ENCODE results near the gene LIMA1. TPM values are rescaled to one million over a fixed set of nuclear protein-coding genes. Genes with fewer than 3 reads are reported as not detected.
"Not testable (repeated sequence)": the region's sequence is repeated elsewhere in the genome, so short reads cannot be mapped to it uniquely, and the experiment has no call there.

Gene LIMA1
- total and polyA plus RNA-seq, 2 experiments from 2014 or later, result 8.9 to 12.6 TPM

DNA sequence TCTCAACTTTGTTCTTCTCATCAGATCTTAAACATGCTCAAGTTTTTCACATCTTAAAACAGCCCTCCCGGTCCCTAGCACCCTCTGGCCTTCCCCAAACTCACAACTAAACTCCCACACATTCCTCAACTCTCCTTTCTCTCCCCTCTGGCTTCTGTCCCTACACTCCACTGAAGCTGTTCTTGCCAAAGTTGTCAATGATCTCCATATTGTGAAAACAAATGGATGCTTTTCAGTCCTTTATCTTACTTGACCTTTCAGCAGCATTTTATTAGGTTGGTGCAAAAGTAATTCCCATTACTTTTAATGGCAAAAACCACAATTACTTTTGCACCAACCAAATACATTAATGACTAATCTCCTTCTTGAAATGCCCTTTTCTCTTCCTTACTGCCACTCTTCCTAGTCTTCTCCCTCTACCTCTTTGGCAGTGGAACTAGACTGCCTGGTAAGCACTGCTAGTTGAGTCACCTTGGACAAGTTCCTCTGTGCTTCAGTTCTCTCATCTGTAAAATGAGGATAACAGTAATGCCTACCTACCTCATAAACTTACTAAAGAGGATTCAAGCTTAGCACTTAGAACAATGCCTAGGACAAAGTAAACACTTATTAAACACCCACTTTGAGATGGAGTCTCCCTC is 132.2 kb downstream of the LIMA1 start:
- Histone ChIP-seq H3K4me1 (ENCODE audit: low read depth) (no peaks in the 10 kb centered on the region), H3K4me3 (no peak overlapping the region), H3K36me3 (no peaks in the 10 kb centered on the region), H3K27ac (peak overlapping the region; percentile 2), H3K27me3 (no peaks in the 10 kb centered on the region), H3K9me3 (ENCODE audit: low read depth) (no peaks in the 10 kb centered on the region)
- peak in 1 of 2 donors; percentile 71 for DNase-seq (ENCODE audit: low read depth in 1 of 2, low spot score in 1 of 2)
- TF ChIP-seq, protein P1, sequence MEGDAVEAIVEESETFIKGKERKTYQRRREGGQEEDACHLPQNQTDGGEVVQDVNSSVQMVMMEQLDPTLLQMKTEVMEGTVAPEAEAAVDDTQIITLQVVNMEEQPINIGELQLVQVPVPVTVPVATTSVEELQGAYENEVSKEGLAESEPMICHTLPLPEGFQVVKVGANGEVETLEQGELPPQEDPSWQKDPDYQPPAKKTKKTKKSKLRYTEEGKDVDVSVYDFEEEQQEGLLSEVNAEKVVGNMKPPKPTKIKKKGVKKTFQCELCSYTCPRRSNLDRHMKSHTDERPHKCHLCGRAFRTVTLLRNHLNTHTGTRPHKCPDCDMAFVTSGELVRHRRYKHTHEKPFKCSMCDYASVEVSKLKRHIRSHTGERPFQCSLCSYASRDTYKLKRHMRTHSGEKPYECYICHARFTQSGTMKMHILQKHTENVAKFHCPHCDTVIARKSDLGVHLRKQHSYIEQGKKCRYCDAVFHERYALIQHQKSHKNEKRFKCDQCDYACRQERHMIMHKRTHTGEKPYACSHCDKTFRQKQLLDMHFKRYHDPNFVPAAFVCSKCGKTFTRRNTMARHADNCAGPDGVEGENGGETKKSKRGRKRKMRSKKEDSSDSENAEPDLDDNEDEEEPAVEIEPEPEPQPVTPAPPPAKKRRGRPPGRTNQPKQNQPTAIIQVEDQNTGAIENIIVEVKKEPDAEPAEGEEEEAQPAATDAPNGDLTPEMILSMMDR (IDR thresholded peaks at IDR 0.05; ENCODE audit: low read depth, low read length), result no peak

DNA sequence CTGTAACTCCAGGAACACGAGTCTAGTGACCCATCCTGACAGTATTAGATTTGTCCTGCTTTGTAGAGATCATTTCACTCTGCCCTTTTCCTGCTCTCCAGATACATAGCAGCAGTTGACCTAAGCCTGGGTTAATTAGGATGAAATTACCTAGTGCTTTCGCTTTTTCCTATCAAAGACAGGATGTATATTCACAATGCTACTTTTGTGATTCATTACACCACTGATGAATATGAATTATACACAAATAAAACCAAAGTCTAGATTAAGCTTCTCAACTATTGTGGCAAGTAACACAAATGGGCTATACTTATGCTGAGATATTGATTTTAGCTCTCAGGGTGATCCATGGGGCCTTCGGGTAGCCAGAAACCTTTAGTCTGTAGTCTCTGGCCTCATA is 134.0 kb downstream of the LIMA1 start:
- Histone ChIP-seq H3K4me1 (ENCODE audit: low read depth) (no peaks in the 10 kb centered on the region), H3K36me3 (no peaks in the 10 kb centered on the region), H3K4me3 (no peak overlapping the region), H3K27me3 (no peaks in the 10 kb centered on the region), H3K9me3 (ENCODE audit: low read depth) (no peaks in the 10 kb centered on the region), H3K27ac (peak overlapping the region; percentile 34)
- TF ChIP-seq, protein P1 (IDR thresholded peaks at IDR 0.05; ENCODE audit: low read depth, low read length), result no peak
- DNase-seq (ENCODE audit: low read depth in 1 of 2, low spot score in 1 of 2), result no peak

DNA sequence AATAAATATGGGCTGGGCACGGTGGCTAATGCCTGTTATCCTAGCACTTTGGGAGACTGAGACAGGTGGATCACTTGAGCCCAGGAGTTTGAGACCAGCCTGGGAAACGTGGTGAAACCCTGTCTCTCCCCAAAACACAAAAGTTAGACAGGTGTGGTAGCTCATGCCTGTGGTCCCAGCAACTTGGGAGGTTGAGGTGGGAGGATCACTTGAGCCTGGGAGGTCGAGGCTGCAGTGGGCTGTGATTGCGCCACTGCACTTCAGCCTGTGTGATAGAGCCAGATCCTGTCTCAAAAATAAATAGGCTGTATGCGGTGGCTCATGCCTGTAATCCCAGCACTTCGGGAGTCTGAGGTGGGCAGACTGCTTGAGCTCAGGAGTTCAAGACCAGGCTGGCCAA is 135.3 kb downstream of the LIMA1 start:
- not testable (repeated sequence) for H3K4me1 ChIP-seq (ENCODE audit: low read depth); H3K27ac ChIP-seq; H3K9me3 ChIP-seq (ENCODE audit: low read depth); DNase-seq (ENCODE audit: low read depth in 1 of 2, low spot score in 1 of 2); H3K27me3 ChIP-seq; H3K36me3 ChIP-seq; H3K4me3 ChIP-seq

DNA sequence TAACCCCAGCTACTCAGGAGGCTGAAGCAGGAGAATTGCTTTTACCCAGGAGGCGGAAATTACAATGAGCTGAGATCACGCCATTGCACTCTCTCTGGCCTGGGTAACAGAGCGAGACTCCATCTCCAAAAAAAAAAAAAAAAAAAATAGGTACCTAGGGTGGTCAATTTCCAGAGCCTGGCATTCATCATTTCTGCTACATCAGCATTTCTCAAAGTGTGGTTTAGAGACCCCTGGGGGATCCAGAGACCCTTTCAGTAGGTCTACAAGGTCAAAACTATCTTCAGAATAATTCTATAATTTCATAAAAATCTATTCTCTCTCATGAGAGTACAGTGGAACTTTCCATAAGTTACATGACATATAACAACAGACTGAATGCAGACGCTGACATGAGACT is 136.0 kb downstream of the LIMA1 start:
- DNase-seq (ENCODE audit: low read depth in 1 of 2, low spot score in 1 of 2), result no peak
- no peaks in the 10 kb centered on the region for H3K36me3 ChIP-seq
- no peak overlapping the region for H3K27ac ChIP-seq
- no peaks in the 10 kb centered on the region for H3K9me3 ChIP-seq (ENCODE audit: low read depth)
- TF ChIP-seq, protein P1 (IDR thresholded peaks at IDR 0.05; ENCODE audit: low read depth, low read length), result no peak
- H3K4me3 ChIP-seq, result no peak overlapping the region
- no peaks in the 10 kb centered on the region for H3K27me3 ChIP-seq
- peaks cover 14% of the 10 kb centered on the region for H3K4me1 ChIP-seq (ENCODE audit: low read depth)

DNA sequence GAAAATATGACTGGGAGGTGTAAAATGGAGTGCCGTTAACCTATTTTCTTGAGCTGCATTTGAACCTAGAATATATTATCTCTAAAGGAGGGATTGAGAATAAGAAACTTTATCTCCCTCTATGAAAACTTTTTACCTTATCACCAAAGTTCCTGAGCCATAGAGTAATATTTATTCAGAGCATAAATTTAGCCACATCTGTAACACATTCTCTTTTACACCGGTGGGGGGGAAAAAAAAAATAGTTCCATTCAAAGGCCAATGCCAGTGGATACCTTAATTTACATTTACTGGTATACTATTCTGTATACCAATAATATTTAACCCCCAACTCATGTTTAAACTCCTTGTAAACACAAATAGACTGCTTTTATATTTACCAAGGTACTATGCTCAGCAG is 137.9 kb downstream of the LIMA1 start:
- Histone ChIP-seq H3K4me1 (ENCODE audit: low read depth) (peaks cover 14% of the 10 kb centered on the region), H3K36me3 (no peaks in the 10 kb centered on the region), H3K27me3 (no peaks in the 10 kb centered on the region), H3K9me3 (ENCODE audit: low read depth) (no peaks in the 10 kb centered on the region), H3K4me3 (no peak overlapping the region), H3K27ac (peak overlapping the region; percentile 43)
- TF ChIP-seq, protein P1 (IDR thresholded peaks at IDR 0.05; ENCODE audit: low read depth, low read length), result no peak
- no peak for DNase-seq (ENCODE audit: low read depth in 1 of 2, low spot score in 1 of 2)

DNA sequence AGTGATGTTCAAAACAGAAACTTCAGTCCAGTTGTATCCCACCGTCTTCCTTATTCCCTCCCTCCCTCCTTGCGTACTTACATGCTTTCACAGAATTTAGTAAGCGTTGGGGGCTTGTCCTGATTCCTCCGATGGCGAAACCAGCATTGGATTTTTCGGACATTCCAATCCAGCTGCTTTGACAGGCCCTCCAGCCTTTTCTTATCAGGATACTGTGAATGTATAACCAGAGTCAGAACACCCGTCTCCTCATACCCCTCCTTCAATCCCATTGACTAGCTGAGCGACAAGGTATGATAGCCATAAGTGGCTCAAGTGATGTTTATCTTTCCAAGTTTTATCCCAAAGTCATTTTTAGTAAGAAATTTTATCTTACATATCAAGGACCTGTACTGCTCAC is 140.3 kb downstream of the LIMA1 start:
- peaks cover 14% of the 10 kb centered on the region for H3K36me3 ChIP-seq
- TF ChIP-seq, protein P1 (IDR thresholded peaks at IDR 0.05; ENCODE audit: low read depth, low read length), result no peak

More for the DNA sequence above, 140.3 kb downstream of the LIMA1 start:
- Histone ChIP-seq H3K4me1 (ENCODE audit: low read depth) (peaks cover 14% of the 10 kb centered on the region), H3K9me3 (ENCODE audit: low read depth) (no peaks in the 10 kb centered on the region), H3K4me3 (no peak overlapping the region), H3K27me3 (no peaks in the 10 kb centered on the region), H3K27ac (peak overlapping the region; percentile 73)
- DNase-seq (ENCODE audit: low read depth in 1 of 2, low spot score in 1 of 2), result no peak
